ENCODE data around the gene GRPEL1.

GRCh38 chr4:7058792-7059191 lies 9.1 kb downstream of the GRPEL1 start:
- no peak for TF ChIP-seq TCF7L2 (IDR thresholded peaks at IDR 0.05; ENCODE audit: borderline replicate concordance, low read depth, low read length)
- TF ChIP-seq PATZ1 (tag by site-specific recombination; IDR thresholded peaks at IDR 0.05): no peak
- no peak for TF ChIP-seq ZNF580 (tag by site-specific recombination; IDR thresholded peaks at IDR 0.05)
- TF ChIP-seq ZNF768 (tag by site-specific recombination; IDR thresholded peaks at IDR 0.05): no peak
- no peak for TF ChIP-seq BCL11A (tag by site-specific recombination; IDR thresholded peaks at IDR 0.05; ENCODE audit: low read depth)
- TF ChIP-seq GLIS2 (tag by site-specific recombination; IDR thresholded peaks at IDR 0.05): no peak
- TF ChIP-seq CTCF (tag by site-specific recombination; IDR thresholded peaks at IDR 0.05): no peak
- no peak for TF ChIP-seq ZNF148 (tag by site-specific recombination; IDR thresholded peaks at IDR 0.05; ENCODE audit: borderline replicate concordance)
- TF ChIP-seq ZNF37A (tag by site-specific recombination; IDR thresholded peaks at IDR 0.05): no peak
- TF ChIP-seq REPIN1 (tag by site-specific recombination; IDR thresholded peaks at IDR 0.05; ENCODE audit: low read depth): no peak
- TF ChIP-seq ZNF560 (tag by site-specific recombination; IDR thresholded peaks at IDR 0.05; ENCODE audit: borderline replicate concordance): no peak

Measured in HEK293 (cell line).